ENCODE results near the gene DNAJC16.

GRCh38 chr1:15507278-15507677, 19.4 kb upstream of the DNAJC16 start:
- TF ChIP-seq MAZ (CRISPR knock-in tag; conservative IDR thresholded peaks at IDR 0.05 in 1 of 2, IDR thresholded peaks at IDR 0.05 in 1 of 2) (no peak), ZNF561 (CRISPR knock-in tag; conservative IDR thresholded peaks at IDR 0.05) (no peak), MYBL2 (IDR thresholded peaks at IDR 0.05; ENCODE audit: low read depth) (no peak), MYBL2 (CRISPR knock-in tag; IDR thresholded peaks at IDR 0.05; ENCODE audit: borderline replicate concordance) (no peak), ZBTB7A (IDR thresholded peaks at IDR 0.05; ENCODE audit: borderline replicate concordance, control insufficient read depth, low read depth, low read length) (no peak), TEAD4 (IDR thresholded peaks at IDR 0.05; ENCODE audit: low read length) (no peak), TEAD4 (CRISPR knock-in tag; IDR thresholded peaks at IDR 0.05; ENCODE audit: borderline replicate concordance) (no peak)

Data from K562 (cell line).